K562 (cell line): Measurements from ENCODE around the gene RACK1. TPM values are rescaled to one million over a fixed set of nuclear protein-coding genes. Genes with fewer than 3 reads are reported as not detected.

Experiments
- ATF7 ChIP-seq: fragments of 450-650 bp; IDR thresholded peaks from 2 replicates; pipeline ENCODE4 v1.7.1; 2014; ENCODE audit warnings: mild to moderate bottlenecking, moderate library complexity
- CBX5 ChIP-seq: IDR thresholded peaks from 2 replicates; pipeline ENCODE4 v1.6.1; 2014; ENCODE audit warnings: low read depth, borderline replicate concordance
- CCNT2 ChIP-seq: IDR thresholded peaks from 2 replicates; pipeline ENCODE4 v1.6.1; 2011; ENCODE audit warnings: borderline replicate concordance, low read depth, mild to moderate bottlenecking, moderate library complexity, mixed read lengths, low read length; ENCODE audit not compliant: insufficient read length; ENCODE audit errors: extremely low read depth
- CEBPG ChIP-seq, 3 experiments: fragments of 200-800 bp in 1 of 3; sonication (Bioruptor generic) in 1 of 3; sonication (generic) in 1 of 3; formaldehyde crosslinking in 1 of 3; IDR thresholded peaks in 2 of 3; conservative IDR thresholded peaks in 1 of 3; 2 replicates each; pipeline versions ENCODE4 v1.6.1 to v1.8.0; 2016 to 2022; ENCODE audit warnings: missing compliant biosample characterization in 2 of 3, missing genetic modification characterization in 2 of 3, mild to moderate bottlenecking in 1 of 3, missing genetic modification reagents in 1 of 3
- ELF1 ChIP-seq: fragments of 200-800 bp; sonication (Bioruptor generic); IDR thresholded peaks from 2 replicates; pipeline ENCODE4 v1.6.1; 2016; ENCODE audit warnings: missing genetic modification characterization, missing compliant biosample characterization
- ESRRA ChIP-seq: fragments of 450-650 bp; IDR thresholded peaks from 2 replicates; pipeline ENCODE4 v1.6.1; 2014; ENCODE audit warnings: low read depth, mild to moderate bottlenecking, moderate library complexity, borderline replicate concordance
- GATAD2A ChIP-seq: fragments of 450-650 bp; IDR thresholded peaks from 2 replicates; pipeline ENCODE4 v1.6.1; 2017
- HEY1 ChIP-seq: fragments of 250-450 bp; sonication (Bioruptor Pico); IDR thresholded peaks from 2 replicates; pipeline ENCODE4 v1.5.0; 2020; ENCODE audit warnings: mild to moderate bottlenecking, moderate library complexity, borderline replicate concordance
- HMGXB4 ChIP-seq: sonication (generic); formaldehyde crosslinking; IDR thresholded peaks from 2 replicates; pipeline ENCODE4 v1.8.1; 2023; ENCODE audit warnings: mild to moderate bottlenecking, missing genetic modification reagents
- HSF4 ChIP-seq: fragments of 250-450 bp; sonication (Bioruptor Pico); IDR thresholded peaks from 2 replicates; pipeline ENCODE4 v2.1.2; 2022; ENCODE audit warnings: mild to moderate bottlenecking, moderate library complexity, borderline replicate concordance
- LEF1 ChIP-seq: fragments of 450-650 bp; IDR thresholded peaks from 2 replicates; pipeline ENCODE4 v1.6.1; 2016; ENCODE audit warnings: mild to moderate bottlenecking
- MTA3 ChIP-seq: fragments of 450-650 bp; formaldehyde crosslinking; IDR thresholded peaks from 2 replicates; pipeline ENCODE4 v1.6.1; 2017; ENCODE audit warnings: mild to moderate bottlenecking, borderline replicate concordance
- OTX1 ChIP-seq: fragments of 450-650 bp; formaldehyde crosslinking; IDR thresholded peaks from 2 replicates; pipeline ENCODE4 v1.4.0; 2022; ENCODE audit warnings: mild to moderate bottlenecking
- PHTF2 ChIP-seq: fragments of 250-450 bp; sonication (Bioruptor Pico); IDR thresholded peaks from 2 replicates; pipeline ENCODE4 v1.5.0; 2021; ENCODE audit warnings: mild to moderate bottlenecking
- PURB ChIP-seq: sonication (generic); formaldehyde crosslinking; IDR thresholded peaks from 2 replicates; pipeline ENCODE4 v1.9.0; 2021; ENCODE audit warnings: low read depth, mild to moderate bottlenecking, missing genetic modification reagents
- RBFOX2 ChIP-seq: fragments of 200-400 bp; formaldehyde crosslinking; IDR thresholded peaks from 2 replicates; pipeline ENCODE4 v1.6.1; 2017; ENCODE audit warnings: low read depth, mild to moderate bottlenecking, low read length, moderate library complexity
- RBM34 ChIP-seq: fragments of 200-400 bp; formaldehyde crosslinking; IDR thresholded peaks from 2 replicates; pipeline ENCODE4 v1.6.1; 2018; ENCODE audit warnings: low read length, borderline replicate concordance; ENCODE audit not compliant: insufficient read depth
- RFX1 ChIP-seq: fragments of 450-650 bp; IDR thresholded peaks from 2 replicates; pipeline ENCODE4 v1.6.1; 2016; ENCODE audit warnings: mild to moderate bottlenecking, moderate library complexity
- STAT5B ChIP-seq: fragments of 250-450 bp; sonication (Bioruptor Pico); IDR thresholded peaks from 2 replicates; pipeline ENCODE4 v1.8.0; 2021; ENCODE audit warnings: mild to moderate bottlenecking, inconsistent platforms
- ZC3H11A ChIP-seq: IDR thresholded peaks from 2 replicates; pipeline ENCODE4 v1.6.1; 2012; ENCODE audit warnings: low read depth, low read length, improper control_type of control experiment
- ZNF146 ChIP-seq: IDR thresholded peaks from one replicate; pipeline ENCODE4 v1.6.1; 2018; ENCODE audit warnings: missing compliant biosample characterization; ENCODE audit not compliant: unreplicated experiment
- ZNF239 ChIP-seq: fragments of 250-450 bp; sonication (Bioruptor Pico); IDR thresholded peaks from 2 replicates; pipeline ENCODE4 v1.4.0; 2020; ENCODE audit warnings: mild to moderate bottlenecking
- ZNF347 ChIP-seq: fragments of 450-650 bp; formaldehyde crosslinking; IDR thresholded peaks from 2 replicates; pipeline ENCODE4 v1.4.0; 2020; ENCODE audit warnings: low read depth, mild to moderate bottlenecking, moderate library complexity
- ZNF695 ChIP-seq: fragments of 450-650 bp; formaldehyde crosslinking; IDR thresholded peaks from 2 replicates; pipeline ENCODE4 v1.4.0; 2020; ENCODE audit warnings: mild to moderate bottlenecking, moderate library complexity
- ZNF785 ChIP-seq: fragments of 250-450 bp; sonication (Bioruptor Pico); IDR thresholded peaks from 2 replicates; pipeline ENCODE4 v1.4.0; 2020; ENCODE audit warnings: mild to moderate bottlenecking
- polyA plus RNA-seq, 8 experiments: library from polyadenylated mRNA; depleted of rRNA in 4 of 8; stranded (reverse) in 5 of 8; unstranded in 3 of 8; fragments of >200 nt; fragmentation: Nextera tagmentation in 2 of 8; fragmentation: Illumina TruSeq in 1 of 8; extraction: Ambion mirVana in 2 of 8; extraction: Trizol in 1 of 8; gene quantifications; 2 replicates each; pipeline versions ENCODE4 v1.2.1 to v1.2.3, GENCODE V29; 2011 to 2014; ENCODE audit warnings: inconsistent platforms in 1 of 8, missing spikeins in 1 of 8
- total RNA-seq, 7 experiments: library from RNA; depleted of rRNA in 6 of 7; stranded (reverse); fragments of >200 nt in 6 of 7; fragmentation: Illumina TruSeq in 2 of 7; extraction: Trizol in 2 of 7; gene quantifications; 2 replicates each; pipeline versions ENCODE4 v1.2.1 to v1.2.3, GENCODE V29; 2011 to 2021; ENCODE audit warnings: low replicate concordance in 1 of 7
- TF ChIP-seq, protein P1 (sequence below): fragments of 250-450 bp; sonication (Bioruptor Pico); IDR thresholded peaks from 2 replicates; pipeline ENCODE4 v1.4.0; 2020; ENCODE audit warnings: mild to moderate bottlenecking, moderate library complexity, borderline replicate concordance

Gene RACK1
- total and polyA plus RNA-seq, 9 of the 15 experiments (the other 6 are each of a cell fraction or from before 2014, with no cell fraction given) = 2,303 to 5,311 (median 3,833) TPM

GRCh38 chr5:181204113-181204825 lies 39.4 kb downstream of the RACK1 start (continued):
- 0 out of 2 replicates have a peak, but pooled peaks have one; percentile 15 for TF ChIP-seq MTA3
- no peak for TF ChIP-seq PHTF2
- no peak for TF ChIP-seq HSF4 (CRISPR knock-in tag)
- no peak for TF ChIP-seq HEY1 (CRISPR knock-in tag)
- peak; percentile 61 for TF ChIP-seq ELF1
- TF ChIP-seq PURB = no peak
- no peak for TF ChIP-seq ZNF146 (CRISPR knock-in tag)
- no peak for TF ChIP-seq OTX1
- no peak for TF ChIP-seq CEBPG (CRISPR knock-in tag; IDR thresholded peaks at IDR 0.05)
- no peak for TF ChIP-seq CEBPG (tag; conservative IDR thresholded peaks at IDR 0.05 in 1 of 2, IDR thresholded peaks at IDR 0.05 in 1 of 2)
- no peak for TF ChIP-seq RFX1
- peak; percentile 73 for TF ChIP-seq RBFOX2
- TF ChIP-seq GATAD2A = no peak
- no peak for TF ChIP-seq CBX5
- TF ChIP-seq, protein P1, sequence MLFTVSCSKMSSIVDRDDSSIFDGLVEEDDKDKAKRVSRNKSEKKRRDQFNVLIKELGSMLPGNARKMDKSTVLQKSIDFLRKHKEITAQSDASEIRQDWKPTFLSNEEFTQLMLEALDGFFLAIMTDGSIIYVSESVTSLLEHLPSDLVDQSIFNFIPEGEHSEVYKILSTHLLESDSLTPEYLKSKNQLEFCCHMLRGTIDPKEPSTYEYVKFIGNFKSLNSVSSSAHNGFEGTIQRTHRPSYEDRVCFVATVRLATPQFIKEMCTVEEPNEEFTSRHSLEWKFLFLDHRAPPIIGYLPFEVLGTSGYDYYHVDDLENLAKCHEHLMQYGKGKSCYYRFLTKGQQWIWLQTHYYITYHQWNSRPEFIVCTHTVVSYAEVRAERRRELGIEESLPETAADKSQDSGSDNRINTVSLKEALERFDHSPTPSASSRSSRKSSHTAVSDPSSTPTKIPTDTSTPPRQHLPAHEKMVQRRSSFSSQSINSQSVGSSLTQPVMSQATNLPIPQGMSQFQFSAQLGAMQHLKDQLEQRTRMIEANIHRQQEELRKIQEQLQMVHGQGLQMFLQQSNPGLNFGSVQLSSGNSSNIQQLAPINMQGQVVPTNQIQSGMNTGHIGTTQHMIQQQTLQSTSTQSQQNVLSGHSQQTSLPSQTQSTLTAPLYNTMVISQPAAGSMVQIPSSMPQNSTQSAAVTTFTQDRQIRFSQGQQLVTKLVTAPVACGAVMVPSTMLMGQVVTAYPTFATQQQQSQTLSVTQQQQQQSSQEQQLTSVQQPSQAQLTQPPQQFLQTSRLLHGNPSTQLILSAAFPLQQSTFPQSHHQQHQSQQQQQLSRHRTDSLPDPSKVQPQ (CRISPR knock-in tag) = no peak
- no peak for TF ChIP-seq ZNF347 (CRISPR knock-in tag)
- no peak for TF ChIP-seq ZC3H11A
- 0 out of 2 replicates have a peak, but pooled peaks have one; percentile 29 for TF ChIP-seq LEF1
- no peak for TF ChIP-seq ESRRA
- TF ChIP-seq ZNF695 (CRISPR knock-in tag) = no peak
- peak; percentile 26 for TF ChIP-seq CCNT2
- TF ChIP-seq HMGXB4 = no peak
- peak; percentile 19; the same call in 1 of the 2 replicates for TF ChIP-seq ATF7
- TF ChIP-seq ZNF785 (CRISPR knock-in tag) = no peak
- no peak for TF ChIP-seq ZNF239 (CRISPR knock-in tag)
- no peak for TF ChIP-seq RBM34
- TF ChIP-seq STAT5B = no peak
